Smooth muscle cell of the pulmonary artery (primary cell): ENCODE data around the gene PDK4. TPM values are rescaled to one million over a fixed set of nuclear protein-coding genes. Genes with fewer than 3 reads are reported as not detected.

Experiments
- total RNA-seq: library from RNA; depleted of rRNA; stranded (reverse); fragments of >200 nt; gene quantifications from 2 replicates; pipeline ENCODE4 v1.2.3, GENCODE V29; 2014

PDK4 gene
- total RNA-seq: 0.30 and 3.6 TPM in 2 replicates

DNA sequence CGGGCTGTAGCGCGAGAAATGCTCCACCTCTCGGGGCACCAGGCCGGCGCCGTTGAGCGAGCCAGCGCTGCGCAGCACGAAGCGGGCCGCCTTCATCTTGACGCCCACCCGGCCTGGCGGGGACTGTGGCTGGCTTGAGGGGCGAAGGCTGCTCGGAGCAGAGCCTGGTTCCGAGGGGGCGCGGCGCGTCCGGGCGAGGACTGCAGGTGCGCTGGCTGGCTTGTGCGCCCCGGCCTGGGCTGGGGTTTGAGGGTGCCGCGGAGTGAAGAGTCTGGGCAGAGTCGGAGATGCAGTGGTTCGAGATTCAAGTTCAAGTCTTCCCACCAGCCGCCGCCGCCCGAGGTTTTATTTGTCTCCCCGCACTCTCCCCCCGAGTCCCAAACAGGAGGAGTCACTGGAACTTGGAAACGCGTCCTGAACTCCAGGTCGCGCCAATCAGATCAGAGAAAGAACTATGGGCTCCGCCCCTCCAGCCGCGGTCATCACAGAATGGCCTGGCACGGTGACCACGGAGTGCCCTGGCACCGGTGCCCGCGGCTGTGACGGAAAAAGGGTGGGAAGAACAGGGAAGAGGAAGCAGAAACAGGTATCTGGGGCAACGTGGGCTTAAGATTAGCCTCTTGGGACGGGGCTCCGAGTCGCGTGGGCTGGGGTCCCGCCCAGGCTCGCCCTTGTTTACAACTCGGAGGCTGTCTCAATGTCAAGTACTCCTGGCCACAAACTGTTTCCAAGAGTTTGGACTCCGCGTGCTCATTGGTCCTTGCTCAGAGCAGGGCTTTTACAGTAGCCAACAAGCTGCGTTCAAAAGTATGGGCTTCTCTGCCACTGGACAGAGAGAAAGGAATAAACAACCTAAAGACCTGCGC lies at the start of gene PDK4:
Gene PDK4, minus strand, starts transcription at position 319 of the 866 bp plus-strand sequence. Its CDS starts 223 bp downstream, at position 96.

Other genes with a start within 250 kb of the PDK4 start
- 0.13 TPM in 1 of 2 replicates, not detected in the other for gene PON3, start 200.1 kb downstream of the PDK4 start, total RNA-seq
- 65.0 and 66.3 TPM in 2 replicates for gene PON2, start 161.5 kb downstream of the PDK4 start, total RNA-seq
- gene ASB4, start 110.6 kb downstream of the PDK4 start, total RNA-seq: not detected in 2 replicates
- gene DYNC1I1, start 176.0 kb upstream of the PDK4 start, total RNA-seq: 1.0 and 1.5 TPM in 2 replicates